Gastrocnemius medialis (tissue), 4 donors: ENCODE data around the gene ROR1.

ENCODE experiments used
- POLR2A ChIP-seq, 2 donors: fragments of 450-650 bp; IDR thresholded peaks; one replicate each; pipeline ENCODE4 v1.6.1; 2017; ENCODE audit warnings: antibody characterized with exemption in 2 of 2, mild to moderate bottlenecking in 2 of 2, moderate library complexity in 2 of 2
- TF ChIP-seq, protein P1 (sequence below), 5 experiments: fragments of 450-650 bp in 3 of 5; fragments of 200-600 bp in 2 of 5; sonication (generic) in 2 of 5; IDR thresholded peaks in 4 of 5; conservative IDR thresholded peaks in 1 of 5; 1 replicate in 4 of 5; 2 replicates in 1 of 5; pipeline ENCODE4 v1.5.1; 2016 to 2019; ENCODE audit warnings: antibody characterized with exemption in 5 of 5, mild to moderate bottlenecking in 3 of 5, moderate library complexity in 3 of 5

DNA sequence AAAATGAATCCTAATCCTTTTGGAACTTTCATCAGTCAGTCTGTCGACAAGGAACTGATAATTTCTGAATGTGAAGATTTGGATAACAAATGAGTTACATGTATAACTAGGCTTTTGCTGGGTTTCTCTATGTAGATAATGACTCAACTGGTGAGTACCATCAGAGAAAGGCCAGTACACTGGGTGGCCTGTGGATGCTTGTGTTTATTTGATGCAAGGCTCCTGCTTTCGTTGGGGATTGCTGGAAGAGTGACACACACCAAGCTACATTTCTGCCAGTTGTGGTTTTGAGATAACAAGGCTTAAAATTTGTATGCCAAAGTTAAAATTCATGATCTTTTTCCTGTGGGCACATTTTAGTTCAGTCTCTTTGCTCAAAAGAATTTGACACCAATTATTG is 314.0 kb downstream of the ROR1 start:
- TF ChIP-seq, protein P1, sequence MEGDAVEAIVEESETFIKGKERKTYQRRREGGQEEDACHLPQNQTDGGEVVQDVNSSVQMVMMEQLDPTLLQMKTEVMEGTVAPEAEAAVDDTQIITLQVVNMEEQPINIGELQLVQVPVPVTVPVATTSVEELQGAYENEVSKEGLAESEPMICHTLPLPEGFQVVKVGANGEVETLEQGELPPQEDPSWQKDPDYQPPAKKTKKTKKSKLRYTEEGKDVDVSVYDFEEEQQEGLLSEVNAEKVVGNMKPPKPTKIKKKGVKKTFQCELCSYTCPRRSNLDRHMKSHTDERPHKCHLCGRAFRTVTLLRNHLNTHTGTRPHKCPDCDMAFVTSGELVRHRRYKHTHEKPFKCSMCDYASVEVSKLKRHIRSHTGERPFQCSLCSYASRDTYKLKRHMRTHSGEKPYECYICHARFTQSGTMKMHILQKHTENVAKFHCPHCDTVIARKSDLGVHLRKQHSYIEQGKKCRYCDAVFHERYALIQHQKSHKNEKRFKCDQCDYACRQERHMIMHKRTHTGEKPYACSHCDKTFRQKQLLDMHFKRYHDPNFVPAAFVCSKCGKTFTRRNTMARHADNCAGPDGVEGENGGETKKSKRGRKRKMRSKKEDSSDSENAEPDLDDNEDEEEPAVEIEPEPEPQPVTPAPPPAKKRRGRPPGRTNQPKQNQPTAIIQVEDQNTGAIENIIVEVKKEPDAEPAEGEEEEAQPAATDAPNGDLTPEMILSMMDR (IDR thresholded peaks at IDR 0.05 in 4 of 5, conservative IDR thresholded peaks at IDR 0.05 in 1 of 5), result no peak
- no peak for TF ChIP-seq POLR2A (IDR thresholded peaks at IDR 0.05)
